Hepatocyte (in vitro differentiated cells): ENCODE data around the gene ZFP64.

Experiments used
- EZH2 ChIP-seq: fragments of 200-600 bp; sonication (generic); IDR thresholded peaks from 2 replicates; pipeline ENCODE4 v1.6.1; 2016; ENCODE audit warnings: antibody characterized with exemption, mild to moderate bottlenecking, borderline replicate concordance
- EZH2phosphoT487 ChIP-seq: fragments of 200-600 bp; sonication (generic); IDR thresholded peaks from one replicate; pipeline ENCODE4 v1.6.1; 2018; ENCODE audit warnings: antibody characterized with exemption, mild to moderate bottlenecking, low read depth, moderate library complexity; ENCODE audit not compliant: unreplicated experiment, severe bottlenecking
- TF ChIP-seq, protein P1 (sequence below): fragments of 200-600 bp; sonication (generic); IDR thresholded peaks from 2 replicates; pipeline ENCODE4 v1.5.1; 2016; ENCODE audit warnings: antibody characterized with exemption, mild to moderate bottlenecking; ENCODE audit not compliant: poor library complexity

DNA sequence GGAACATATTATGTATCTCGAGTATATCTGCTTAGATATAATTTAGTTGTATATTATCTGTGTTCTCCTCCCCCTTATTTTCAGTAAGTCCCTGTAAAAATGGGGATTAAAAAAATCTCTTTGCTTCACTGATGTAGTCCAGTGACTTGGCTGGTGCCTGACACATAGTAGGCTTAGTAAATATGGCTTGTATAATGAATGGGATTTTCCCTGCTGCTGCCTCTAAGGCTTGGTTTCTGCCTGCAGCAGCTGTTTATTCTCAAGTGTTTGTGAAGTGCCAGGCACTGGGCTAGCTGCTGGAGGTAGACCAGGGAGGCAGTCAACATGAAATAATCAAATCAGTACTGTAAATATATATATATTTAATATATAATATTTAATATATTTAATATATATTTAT lies 1.6 kb upstream of the ZFP64 start:
- TF ChIP-seq EZH2phosphoT487: no peak
- TF ChIP-seq, protein P1, sequence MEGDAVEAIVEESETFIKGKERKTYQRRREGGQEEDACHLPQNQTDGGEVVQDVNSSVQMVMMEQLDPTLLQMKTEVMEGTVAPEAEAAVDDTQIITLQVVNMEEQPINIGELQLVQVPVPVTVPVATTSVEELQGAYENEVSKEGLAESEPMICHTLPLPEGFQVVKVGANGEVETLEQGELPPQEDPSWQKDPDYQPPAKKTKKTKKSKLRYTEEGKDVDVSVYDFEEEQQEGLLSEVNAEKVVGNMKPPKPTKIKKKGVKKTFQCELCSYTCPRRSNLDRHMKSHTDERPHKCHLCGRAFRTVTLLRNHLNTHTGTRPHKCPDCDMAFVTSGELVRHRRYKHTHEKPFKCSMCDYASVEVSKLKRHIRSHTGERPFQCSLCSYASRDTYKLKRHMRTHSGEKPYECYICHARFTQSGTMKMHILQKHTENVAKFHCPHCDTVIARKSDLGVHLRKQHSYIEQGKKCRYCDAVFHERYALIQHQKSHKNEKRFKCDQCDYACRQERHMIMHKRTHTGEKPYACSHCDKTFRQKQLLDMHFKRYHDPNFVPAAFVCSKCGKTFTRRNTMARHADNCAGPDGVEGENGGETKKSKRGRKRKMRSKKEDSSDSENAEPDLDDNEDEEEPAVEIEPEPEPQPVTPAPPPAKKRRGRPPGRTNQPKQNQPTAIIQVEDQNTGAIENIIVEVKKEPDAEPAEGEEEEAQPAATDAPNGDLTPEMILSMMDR: no peak
- TF ChIP-seq EZH2: no peak
